HepG2 (cell line): ENCODE results near the gene LYRM1. TPM values are rescaled to one million over a fixed set of nuclear protein-coding genes. Genes with fewer than 3 reads are reported as not detected.
A peak's percentile ranks its signal among the peaks of the same experiment; 100 is the strongest.

Experiments used
- AGO1 ChIP-seq: fragments of 200-400 bp; formaldehyde crosslinking; IDR thresholded peaks from 2 replicates; pipeline ENCODE4 v1.6.1; 2017; ENCODE audit warnings: mild to moderate bottlenecking, low read depth, low read length, moderate library complexity; ENCODE audit not compliant: poor library complexity, severe bottlenecking
- CEBPG ChIP-seq: IDR thresholded peaks from 2 replicates; pipeline ENCODE4 v1.6.1; 2016
- EP300 ChIP-seq, 3 experiments: sonication (generic) in 1 of 3; formaldehyde crosslinking in 1 of 3; IDR thresholded peaks; 2 replicates each; pipeline versions ENCODE4 v1.5.1 to v1.6.1; 2011 to 2020; ENCODE audit warnings: low read depth in 2 of 3, low read length in 2 of 3, borderline replicate concordance in 1 of 3, improper control_type of control experiment in 1 of 3, mild to moderate bottlenecking in 1 of 3, missing genetic modification reagents in 1 of 3, moderate library complexity in 1 of 3
- HDAC1 ChIP-seq: sonication (generic); formaldehyde crosslinking; IDR thresholded peaks from 2 replicates; pipeline ENCODE4 v1.5.1; 2020; ENCODE audit warnings: mild to moderate bottlenecking, missing genetic modification reagents
- MLLT10 ChIP-seq: sonication (generic); formaldehyde crosslinking; IDR thresholded peaks from 2 replicates; pipeline ENCODE4 v1.4.0; 2020; ENCODE audit warnings: missing genetic modification reagents
- RBM39 ChIP-seq: fragments of 200-400 bp; formaldehyde crosslinking; IDR thresholded peaks from one replicate; pipeline ENCODE4 v1.6.1; 2018; ENCODE audit warnings: antibody characterized with exemption, mild to moderate bottlenecking, low read depth, low read length; ENCODE audit not compliant: poor library complexity, severe bottlenecking
- SRSF4 ChIP-seq: fragments of 200-400 bp; formaldehyde crosslinking; IDR thresholded peaks from one replicate; pipeline ENCODE4 v1.6.1; 2018; ENCODE audit warnings: mild to moderate bottlenecking, low read depth, low read length, moderate library complexity; ENCODE audit not compliant: poor library complexity, severe bottlenecking
- TCF7 ChIP-seq: sonication (generic); IDR thresholded peaks from 2 replicates; pipeline ENCODE4 v1.6.1; 2016; ENCODE audit warnings: antibody characterized with exemption, low read depth
- ZHX2 ChIP-seq, 2 experiments: sonication (generic) in 1 of 2; formaldehyde crosslinking in 1 of 2; IDR thresholded peaks; 2 replicates each; pipeline versions ENCODE4 v1.6.1 to v1.9.0; 2014 to 2022; ENCODE audit warnings: antibody characterized with exemption in 1 of 2, borderline replicate concordance in 1 of 2, inconsistent platforms in 1 of 2, low read depth in 1 of 2, missing genetic modification reagents in 1 of 2
- ZNF292 ChIP-seq: sonication (generic); formaldehyde crosslinking; IDR thresholded peaks from 2 replicates; pipeline ENCODE4 v1.8.1; 2022; ENCODE audit warnings: mild to moderate bottlenecking, low read depth, missing genetic modification reagents, borderline replicate concordance
- ZNF335 ChIP-seq: sonication (generic); formaldehyde crosslinking; IDR thresholded peaks from 2 replicates; pipeline ENCODE4 v1.4.0; 2020; ENCODE audit warnings: missing genetic modification reagents
- ZNF496 ChIP-seq: sonication (generic); formaldehyde crosslinking; IDR thresholded peaks from 2 replicates; pipeline ENCODE4 v1.8.1; 2023; ENCODE audit warnings: mild to moderate bottlenecking, moderate library complexity, missing genetic modification reagents; ENCODE audit not compliant: insufficient replicate concordance
- ZNF556 ChIP-seq: sonication (generic); formaldehyde crosslinking; IDR thresholded peaks from 2 replicates; pipeline ENCODE4 v1.4.0; 2020; ENCODE audit warnings: mild to moderate bottlenecking, missing genetic modification reagents, borderline replicate concordance
- ZNF567 ChIP-seq: sonication (generic); formaldehyde crosslinking; IDR thresholded peaks from 2 replicates; pipeline ENCODE4 v1.8.1; 2023; ENCODE audit warnings: mild to moderate bottlenecking, missing genetic modification reagents, borderline replicate concordance
- ZNF589 ChIP-seq: sonication (generic); formaldehyde crosslinking; conservative IDR thresholded peaks from 2 replicates; pipeline ENCODE4 v1.8.0; 2022; ENCODE audit warnings: mild to moderate bottlenecking, moderate library complexity, missing genetic modification reagents
- ZNF687 ChIP-seq: sonication (generic); formaldehyde crosslinking; IDR thresholded peaks from 2 replicates; pipeline ENCODE4 v1.5.1; 2020; ENCODE audit warnings: mild to moderate bottlenecking, missing genetic modification reagents, moderate library complexity
- ZUFSP ChIP-seq: sonication (generic); formaldehyde crosslinking; IDR thresholded peaks from 2 replicates; pipeline ENCODE4 v1.9.0; 2021; ENCODE audit warnings: missing genetic modification reagents, mild to moderate bottlenecking, borderline replicate concordance
- polyA plus RNA-seq, 8 experiments: library from polyadenylated mRNA; depleted of rRNA in 3 of 8; stranded (reverse) in 7 of 8; unstranded in 1 of 8; fragments of >200 nt; fragmentation: Illumina TruSeq in 4 of 8; extraction: Trizol in 4 of 8; gene quantifications; 2 replicates each; pipeline versions ENCODE4 v1.2.1 to v1.2.3, GENCODE V29; 2011 to 2016; ENCODE audit warnings: low read depth in 4 of 8, missing spikeins in 1 of 8, mixed read lengths in 1 of 8; ENCODE audit not compliant: insufficient read depth in 1 of 8
- total RNA-seq, 5 experiments: library from RNA; depleted of rRNA; stranded (reverse); fragments of >200 nt; fragmentation: Illumina TruSeq; extraction: Trizol; gene quantifications; 2 replicates each; pipeline ENCODE4 v1.2.3, GENCODE V29; 2016; ENCODE audit warnings: low read depth in 1 of 5

Gene LYRM1
- total and polyA plus RNA-seq, 2 of the 13 experiments (the other 11 are each of a cell fraction or from before 2014, with no cell fraction given) = 59.2 to 82.6 TPM

GRCh38 chr16:20854963-20855362, 45.6 kb upstream of the LYRM1 start (continued):
- TF ChIP-seq ZUFSP (CRISPR knock-in tag) (no peak), SRSF4 (no peak), ZNF496 (CRISPR knock-in tag) (no peak), ZNF687 (no peak), ZHX2 (IDR thresholded peaks at IDR 0.05; ENCODE audit: low read depth) (no peak), ZHX2 (CRISPR knock-in tag; IDR thresholded peaks at IDR 0.05; ENCODE audit: borderline replicate concordance) (no peak), ZNF292 (CRISPR knock-in tag) (no peak), ZNF556 (CRISPR knock-in tag) (no peak), MLLT10 (CRISPR knock-in tag) (no peak), EP300 (IDR thresholded peaks at IDR 0.05; ENCODE audit: low read depth in 2 of 2, low read length in 2 of 2) (peak in 1 of 2 experiments; percentile 57; a peak in 1 of 4 replicates), EP300 (CRISPR knock-in tag; IDR thresholded peaks at IDR 0.05; ENCODE audit: borderline replicate concordance) (no peak), AGO1 (no peak), CEBPG (peak; percentile 57; the same call in 1 of the 2 replicates), HDAC1 (CRISPR knock-in tag) (0 out of 2 replicates have a peak, but pooled peaks have one; percentile 31), ZNF567 (CRISPR knock-in tag) (no peak), ZNF589 (no peak), TCF7 (peak; percentile 79), ZNF335 (no peak), RBM39 (no peak)
